Left hindlimb (tissue), 1 donor: ENCODE measurements around the gene GABBR2.
"Not testable (repeated sequence)": the region's sequence is repeated elsewhere in the genome, so short reads cannot be mapped to it uniquely, and the experiment has no call there.

Experiments
- DNase-seq: peaks from one replicate; pipeline ENCODE4 v3.0.0-alpha.2; 2018

The GABBR2 gene

GRCh38 chr9:98533866-98534265 is 174.9 kb downstream of the GABBR2 start:
- DNase-seq: no peak

GRCh38 chr9:98533132-98533531 is 175.6 kb downstream of the GABBR2 start:
- DNase-seq: no peak

GRCh38 chr9:98532574-98532973 is 176.2 kb downstream of the GABBR2 start:
- DNase-seq: no peak

- no peak for DNase-seq
These were observed 176.6 kb downstream of the GABBR2 start for GRCh38 chr9:98532147-98532546.

GRCh38 chr9:98530806-98531386 is 177.8 kb downstream of the GABBR2 start:
- DNase-seq: no peak

- no peak for DNase-seq
These were observed 178.5 kb downstream of the GABBR2 start for GRCh38 chr9:98530275-98530674.

- DNase-seq: no peak
These were observed 178.9 kb downstream of the GABBR2 start for GRCh38 chr9:98529841-98530240.

- no peak for DNase-seq
These were observed 185.4 kb downstream of the GABBR2 start for GRCh38 chr9:98523231-98523901.

- DNase-seq: no peak
These were observed 186.2 kb downstream of the GABBR2 start for GRCh38 chr9:98522487-98522886.

GRCh38 chr9:98521141-98521540 is 187.6 kb downstream of the GABBR2 start:
- no peak for DNase-seq

GRCh38 chr9:98520221-98520960 is 188.3 kb downstream of the GABBR2 start:
- DNase-seq: no peak

- no peak for DNase-seq
These were observed 189.1 kb downstream of the GABBR2 start for GRCh38 chr9:98519641-98520040.

- DNase-seq: no peak
These were observed 190.2 kb downstream of the GABBR2 start for GRCh38 chr9:98518556-98518955.

GRCh38 chr9:98517761-98518160 is 191.0 kb downstream of the GABBR2 start:
- no peak for DNase-seq

- no peak for DNase-seq
These were observed 191.7 kb downstream of the GABBR2 start for GRCh38 chr9:98516897-98517503.

- no peak for DNase-seq
These were observed 192.4 kb downstream of the GABBR2 start for GRCh38 chr9:98516205-98516896.

GRCh38 chr9:98515506-98516204 is 193.1 kb downstream of the GABBR2 start:
- DNase-seq: no peak

GRCh38 chr9:98514841-98515240 is 193.9 kb downstream of the GABBR2 start:
- no peak for DNase-seq

GRCh38 chr9:98508217-98508919 is 200.4 kb downstream of the GABBR2 start:
- not testable (repeated sequence) for DNase-seq

GRCh38 chr9:98506422-98507054 is 202.2 kb downstream of the GABBR2 start:
- no peak for DNase-seq
